Natural killer cell (primary cell): Measurements from ENCODE around the gene ADORA2B. TPM values are rescaled to one million over a fixed set of nuclear protein-coding genes. Genes with fewer than 3 reads are reported as not detected.

Experiments used
- ATAC-seq, 3 donors: fragments of 150-1000 bp in 2 of 3; fragments of 200-7000 bp in 1 of 3; cut with Tn5 transposase; 1 replicate in 1 of 3; 2 replicates in 2 of 3; pipeline ENCODE4 v1.10.0; 2021; ENCODE audit warnings: mild to moderate bottlenecking in 2 of 3, moderate library complexity in 2 of 3
- DNase-seq, 2 donors: peaks; one replicate each; pipeline versions ENCODE4 v3.0.0 to v3.0.0-alpha.2; 2013 to 2021; ENCODE audit warnings: mixed read lengths in 1 of 2
- H3K27ac ChIP-seq: one replicate; pipeline ENCODE4 v1.5.1; 2013; ENCODE audit warnings: mild to moderate bottlenecking, low read length
- H3K27me3 ChIP-seq: one replicate; pipeline ENCODE4 v1.6.1; 2013; ENCODE audit warnings: low read length; ENCODE audit not compliant: control insufficient read depth, insufficient read depth
- H3K36me3 ChIP-seq: one replicate; pipeline ENCODE4 v1.6.1; 2013; ENCODE audit warnings: low read length; ENCODE audit not compliant: control insufficient read depth, insufficient read depth
- H3K4me1 ChIP-seq: one replicate; pipeline ENCODE4 v1.6.1; 2013; ENCODE audit warnings: low read length; ENCODE audit not compliant: control insufficient read depth, insufficient read depth
- H3K4me3 ChIP-seq: one replicate; pipeline ENCODE4 v1.5.1; 2013; ENCODE audit warnings: low read length
- H3K9me3 ChIP-seq: one replicate; pipeline ENCODE4 v1.6.1; 2013; ENCODE audit warnings: low read length; ENCODE audit not compliant: control insufficient read depth, insufficient read depth
- H3K27ac Mint-ChIP-seq, 2 donors: one replicate each; pipeline ENCODE4 v1.8.0; 2022; ENCODE audit warnings: mild to moderate bottlenecking in 2 of 2, mixed read lengths in 2 of 2, moderate library complexity in 1 of 2
- H3K27me3 Mint-ChIP-seq, 2 donors: one replicate each; pipeline ENCODE4 v1.8.0; 2022; ENCODE audit warnings: low read depth in 2 of 2, mixed read lengths in 2 of 2
- H3K36me3 Mint-ChIP-seq: one replicate; pipeline ENCODE4 v1.8.0; 2022; ENCODE audit warnings: mixed read lengths
- H3K4me1 Mint-ChIP-seq, 2 donors: one replicate each; pipeline ENCODE4 v1.8.0; 2022; ENCODE audit warnings: mixed read lengths in 2 of 2
- H3K4me3 Mint-ChIP-seq: one replicate; pipeline ENCODE4 v1.8.0; 2022; ENCODE audit warnings: mild to moderate bottlenecking, moderate library complexity, mixed read lengths
- H3K9me3 Mint-ChIP-seq, 2 donors: one replicate each; pipeline ENCODE4 v1.8.0; 2022; ENCODE audit warnings: mixed read lengths in 2 of 2
- WGBS: methylation state at CpG from one replicate; pipeline ENCODE4 v1.1.7; 2013; ENCODE audit warnings: missing lambda C conversion rate; ENCODE audit not compliant: insufficient coverage; 5-methylcytosine and 5-hydroxymethylcytosine counted together
- intact Hi-C: fragments of 100-400 bp; cut with micrococcal nuclease; formaldehyde crosslinking; loops from one replicate; pipeline ENCODE4 v1.14.2; 2022
- total RNA-seq, 4 donors: library from RNA; stranded (reverse); fragments of 120-200 nt in 1 of 4; gene quantifications; one replicate each; pipeline versions ENCODE4 v1.2.3 to v1.2.4, GENCODE V29; 2013 to 2022
- TF ChIP-seq, protein P1 (sequence below): fragments of 200-600 bp; IDR thresholded peaks from one replicate; pipeline ENCODE4 v1.8.0; 2022; ENCODE audit warnings: antibody characterized with exemption

The ADORA2B gene
- total RNA-seq, 3 donors from 2014 or later (not counting 1 experiment from before 2014, with no cell fraction given) = 0.14 to 0.88 (median 0.41) TPM

DNA sequence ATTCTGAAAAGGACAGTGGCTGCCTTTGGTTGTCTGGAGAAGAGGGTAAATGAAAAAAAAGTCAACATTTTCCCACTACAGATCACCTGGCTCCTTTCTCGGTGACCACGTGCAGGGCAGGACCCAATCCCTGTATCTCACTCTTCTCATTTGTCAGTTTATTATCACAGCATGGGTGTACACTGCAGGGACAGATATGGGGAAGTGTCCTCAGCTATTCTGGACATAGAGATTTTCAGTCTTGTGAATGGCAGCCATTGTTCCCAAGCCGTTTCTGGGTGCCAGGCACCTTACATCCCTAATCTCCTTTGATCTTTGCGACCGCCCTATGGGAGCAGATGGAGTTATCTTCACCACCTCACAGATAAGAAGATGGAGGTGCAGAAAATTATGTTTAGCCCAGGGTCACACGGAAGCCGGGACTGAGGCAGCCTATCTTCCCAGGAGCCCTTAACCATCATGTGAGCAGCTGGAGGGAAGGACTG lies 7.2 kb downstream of the ADORA2B start:
- H3K4me3 Mint-ChIP-seq = no peak overlapping the region
- TF ChIP-seq, protein P1, sequence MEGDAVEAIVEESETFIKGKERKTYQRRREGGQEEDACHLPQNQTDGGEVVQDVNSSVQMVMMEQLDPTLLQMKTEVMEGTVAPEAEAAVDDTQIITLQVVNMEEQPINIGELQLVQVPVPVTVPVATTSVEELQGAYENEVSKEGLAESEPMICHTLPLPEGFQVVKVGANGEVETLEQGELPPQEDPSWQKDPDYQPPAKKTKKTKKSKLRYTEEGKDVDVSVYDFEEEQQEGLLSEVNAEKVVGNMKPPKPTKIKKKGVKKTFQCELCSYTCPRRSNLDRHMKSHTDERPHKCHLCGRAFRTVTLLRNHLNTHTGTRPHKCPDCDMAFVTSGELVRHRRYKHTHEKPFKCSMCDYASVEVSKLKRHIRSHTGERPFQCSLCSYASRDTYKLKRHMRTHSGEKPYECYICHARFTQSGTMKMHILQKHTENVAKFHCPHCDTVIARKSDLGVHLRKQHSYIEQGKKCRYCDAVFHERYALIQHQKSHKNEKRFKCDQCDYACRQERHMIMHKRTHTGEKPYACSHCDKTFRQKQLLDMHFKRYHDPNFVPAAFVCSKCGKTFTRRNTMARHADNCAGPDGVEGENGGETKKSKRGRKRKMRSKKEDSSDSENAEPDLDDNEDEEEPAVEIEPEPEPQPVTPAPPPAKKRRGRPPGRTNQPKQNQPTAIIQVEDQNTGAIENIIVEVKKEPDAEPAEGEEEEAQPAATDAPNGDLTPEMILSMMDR = no peak
- intact Hi-C loops = no loop called here
- no peak overlapping the region for H3K27ac Mint-ChIP-seq
- no peaks in the 10 kb centered on the region for H3K9me3 Mint-ChIP-seq
- no peaks in the 10 kb centered on the region for H3K27me3 ChIP-seq
- 93% methylated on average over 5 of the region's 7 CpGs for WGBS
- ATAC-seq (no peak), DNase-seq (no peak)
- no peaks in the 10 kb centered on the region for H3K4me1 Mint-ChIP-seq
- peaks cover 0 to 5% of the 10 kb centered on the region in 2 donors for H3K27me3 Mint-ChIP-seq
- H3K4me3 ChIP-seq = no peak overlapping the region
- H3K27ac ChIP-seq = no peak overlapping the region
- H3K9me3 ChIP-seq = no peaks in the 10 kb centered on the region
- H3K36me3 Mint-ChIP-seq = no peaks in the 10 kb centered on the region
- H3K36me3 ChIP-seq = no peaks in the 10 kb centered on the region
- H3K4me1 ChIP-seq = no peaks in the 10 kb centered on the region

DNA sequence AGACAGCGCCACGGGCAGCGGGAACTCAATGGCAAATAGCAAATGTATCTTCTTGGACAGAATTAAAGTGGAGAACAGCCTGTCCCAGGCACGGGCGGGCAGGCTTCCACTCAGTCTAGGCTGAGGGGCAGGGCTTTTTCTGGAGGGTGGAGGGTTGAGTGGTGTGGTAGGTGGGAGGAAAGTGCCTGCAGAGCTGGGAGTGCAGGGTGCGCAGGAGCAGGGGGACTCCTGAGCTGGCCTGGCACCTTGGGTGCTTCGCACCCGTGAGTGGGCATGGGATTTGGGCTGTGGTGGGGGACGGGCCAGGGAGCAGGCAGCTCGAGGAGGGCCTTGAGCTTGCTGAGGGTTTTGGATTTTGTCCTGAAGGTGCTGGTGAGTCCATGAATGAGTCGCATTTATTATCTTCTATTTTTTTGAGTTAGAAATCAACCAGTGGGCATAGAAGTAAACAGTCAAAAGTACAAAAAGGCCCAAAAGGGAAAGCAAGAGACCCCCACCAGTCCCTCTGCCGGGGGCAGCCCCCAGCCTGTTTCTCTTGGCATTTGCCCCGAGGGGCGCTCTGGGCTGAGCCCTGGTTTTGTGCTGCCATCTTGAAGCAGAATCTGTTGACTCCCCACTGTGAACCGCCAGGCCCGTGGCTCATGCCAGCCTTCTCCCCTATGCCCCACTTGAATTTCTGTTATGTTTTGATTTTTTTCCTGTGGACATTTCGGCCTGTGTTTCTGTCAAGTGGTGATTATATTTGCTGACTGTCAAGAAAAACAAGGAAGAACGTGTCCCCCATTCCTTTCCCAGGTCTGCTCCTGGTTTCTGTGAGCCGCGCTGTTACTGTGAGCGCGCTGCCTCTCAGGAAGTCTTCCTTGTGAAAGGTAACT lies 8.2 kb downstream of the ADORA2B start:
- TF ChIP-seq, protein P1 = no peak
- Mint-ChIP-seq H3K4me3 (no peak overlapping the region), H3K4me1 (no peaks in the 10 kb centered on the region), H3K27me3 (peaks cover 0 to 5% of the 10 kb centered on the region in 2 donors), H3K9me3 (no peaks in the 10 kb centered on the region), H3K36me3 (no peaks in the 10 kb centered on the region), H3K27ac (no peak overlapping the region)
- no peaks in the 10 kb centered on the region for H3K36me3 ChIP-seq
- no peak overlapping the region for H3K4me3 ChIP-seq
- H3K27me3 ChIP-seq = no peaks in the 10 kb centered on the region
- H3K4me1 ChIP-seq = no peaks in the 10 kb centered on the region
- DNase-seq = no peak
- H3K27ac ChIP-seq = no peak overlapping the region
- no peak for ATAC-seq
- H3K9me3 ChIP-seq = no peaks in the 10 kb centered on the region
- intact Hi-C loops = no loop called here
- WGBS = 81% methylated on average over 22 of the region's 22 CpGs

DNA sequence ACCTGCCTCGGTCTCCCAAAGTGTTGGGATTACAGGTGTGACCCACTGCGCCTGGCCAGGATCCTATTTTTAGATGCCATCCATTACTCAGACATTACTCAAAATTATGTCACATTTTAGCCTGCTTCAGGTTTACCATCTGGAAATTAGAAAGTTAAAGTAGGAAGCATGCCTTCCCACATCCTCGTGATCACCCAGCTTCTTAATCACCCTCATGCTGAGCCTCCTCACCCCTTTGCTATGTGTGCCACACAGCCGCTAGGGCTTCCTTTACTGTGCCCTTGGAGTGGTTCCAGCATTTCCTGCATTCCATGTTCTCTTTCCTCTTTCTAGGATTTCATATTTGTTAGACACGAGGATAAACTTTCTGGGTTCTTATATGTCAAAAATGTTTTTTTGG lies 9.3 kb downstream of the ADORA2B start:
- TF ChIP-seq, protein P1 = no peak
- no peaks in the 10 kb centered on the region for H3K9me3 ChIP-seq
- peaks cover 0 to 11% of the 10 kb centered on the region in 2 donors for H3K27me3 Mint-ChIP-seq
- no peak overlapping the region for H3K4me3 Mint-ChIP-seq
- no peaks in the 10 kb centered on the region for H3K27me3 ChIP-seq
- H3K4me3 ChIP-seq = no peak overlapping the region
- ATAC-seq (no peak), DNase-seq (no peak)
- H3K36me3 ChIP-seq = no peaks in the 10 kb centered on the region
- H3K36me3 Mint-ChIP-seq = no peaks in the 10 kb centered on the region
- WGBS = 55% methylated on average over 5 of the region's 5 CpGs
- peaks cover 7 to 11% of the 10 kb centered on the region in 2 donors for H3K4me1 Mint-ChIP-seq
- intact Hi-C loops = no loop called here
- H3K4me1 ChIP-seq = peaks cover 5% of the 10 kb centered on the region
- H3K27ac Mint-ChIP-seq = no peak overlapping the region
- no peak overlapping the region for H3K27ac ChIP-seq
- H3K9me3 Mint-ChIP-seq = no peaks in the 10 kb centered on the region
